Heart right ventricle (tissue), 16 donors: ENCODE measurements around the gene LMAN1. TPM values are rescaled to one million over a fixed set of nuclear protein-coding genes. Genes with fewer than 3 reads are reported as not detected.

Experiments
- ATAC-seq, 8 donors: fragments of 200-7000 bp; cut with Tn5 transposase; one replicate each; pipeline ENCODE4 v1.9.1; 2020; ENCODE audit warnings: mild to moderate bottlenecking in 8 of 8, moderate library complexity in 8 of 8, moderate number of reproducible peaks in 1 of 8
- DNase-seq, 2 donors: peaks; one replicate each; pipeline ENCODE4 v3.0.0-alpha.2; 2020
- H3K27ac ChIP-seq, 10 donors: fragments of 200-600 bp; sonication (generic) in 2 of 10; one replicate each; pipeline versions ENCODE4 v1.5.0 to v1.8.0; 2020 to 2022; ENCODE audit warnings: mild to moderate bottlenecking in 3 of 10
- H3K27me3 ChIP-seq, 7 donors: fragments of 200-600 bp; one replicate each; pipeline ENCODE4 v1.8.0; 2021 to 2022; ENCODE audit warnings: mild to moderate bottlenecking in 2 of 7
- H3K36me3 ChIP-seq, 9 donors: fragments of 200-600 bp; sonication (generic) in 1 of 9; one replicate each; pipeline versions ENCODE4 v1.5.0 to v1.8.0; 2020 to 2022; ENCODE audit warnings: mild to moderate bottlenecking in 2 of 9
- H3K4me1 ChIP-seq, 9 donors: fragments of 200-600 bp; sonication (generic) in 1 of 9; one replicate each; pipeline versions ENCODE4 v1.5.0 to v1.8.0; 2020 to 2022; ENCODE audit warnings: mild to moderate bottlenecking in 4 of 9
- H3K4me3 ChIP-seq, 10 donors: fragments of 200-600 bp; sonication (generic) in 2 of 10; one replicate each; pipeline versions ENCODE4 v1.5.0 to v1.8.0; 2020 to 2022; ENCODE audit warnings: mild to moderate bottlenecking in 7 of 10, moderate library complexity in 2 of 10
- H3K9me3 ChIP-seq, 11 donors: fragments of 200-600 bp in 10 of 11; sonication (generic) in 2 of 11; one replicate each; pipeline versions ENCODE4 v1.5.0 to v1.8.0; 2013 to 2022; ENCODE audit warnings: mild to moderate bottlenecking in 2 of 11, control low read depth in 1 of 11, moderate library complexity in 1 of 11
- CTCF ChIP-seq, 9 donors: fragments of 200-600 bp; sonication (generic) in 2 of 9; IDR thresholded peaks; one replicate each; pipeline versions ENCODE4 v1.5.0 to v1.8.0; 2021 to 2022; ENCODE audit warnings: antibody characterized with exemption in 9 of 9, mild to moderate bottlenecking in 5 of 9, moderate library complexity in 1 of 9
- WGBS, 2 donors: extraction: QIAGEN DNeasy Blood & Tissue Kit; methylation state at CpG; one replicate each; pipeline ENCODE4 v1.1.7; 2013; ENCODE audit warnings: inconsistent platforms in 1 of 2; 5-methylcytosine and 5-hydroxymethylcytosine counted together
- intact Hi-C, 10 donors: fragments of 100-400 bp; cut with DNase I; formaldehyde crosslinking; loops; one replicate each; pipeline versions ENCODE4 v1.11.1 to v1.14.2; 2022
- polyA plus RNA-seq, 2 donors: library from polyadenylated mRNA; stranded (reverse); fragments of 200-250 nt; gene quantifications; one replicate each; pipeline ENCODE4 v1.2.3, GENCODE V29; 2013
- total RNA-seq, 10 donors: library from RNA; stranded (reverse); fragmentation: NEBNext Ultra II Directional in 3 of 10; extraction: Animal tissue kit (Norgen Biotek cat#: 25700) in 3 of 10; gene quantifications; one replicate each; pipeline versions ENCODE4 v1.2.1 to v1.2.4, GENCODE V29; 2021 to 2023
- donor health status: Arrhythmogenic right ventricular cardiomyopathy.
- donor health status: ischemic (EF 13 %, LVEDD 7.1; RV severe dilation, severe dysfunction).
- donor health status: healthy with polysubstance abuse.
- donor health status: DM: no; HTN: yes; CAD: no.
- donor health status: DM: no; HTN: no; CAD: no.
- donor health status: ischemic (EF 25% LVEDD 6.9; RV normal size, moderate dysfunction).
- donor health status: ischemic (EF 25% LVEDD 5.7; RV mildly dilated, moderate dysfunction).
- donor health status: healthy.
- donor health status: DM: yes; HTN: yes; CAD: no.
- donor health status: Ischemic cardiomyopathy.
- donor health status: ischemic (EF 35%, LVEDD 5.7; RV mildly dilated, moderate dysfunction).
- donor health status: nonischemic (EF 11% LVEDD 7.7; RV severe dilation, severe dysfunction).
- donor health status: DM: yes; HTN: yes; CAD: no.
- donor health status: PGD.
- donor health status: ischemic (EF 29% LVEDD 5.4; RV normal size, mild dysfunction).
- donor health status: nonischemic (EF 23%, LVEDD 6.1; RV moderate dilation, normal function).

Gene LMAN1
- total and polyA plus RNA-seq, 12 donors: 18.5 to 69.0 (median 54.7) TPM

GRCh38 chr18:59328683-59329082 is 30.4 kb downstream of the LMAN1 start:
- H3K36me3 ChIP-seq: peaks cover 0 to 81% (median 63%) of the 10 kb centered on the region in 9 donors
- TF ChIP-seq CTCF (IDR thresholded peaks at IDR 0.05): no peak
- H3K27me3 ChIP-seq: no peaks in the 10 kb centered on the region
- intact Hi-C loops: no loop called here
- 99 to 100% methylated on average over 2 of the region's 2 CpGs for WGBS, 2 donors
- H3K4me1 ChIP-seq: no peaks in the 10 kb centered on the region
- H3K4me3 ChIP-seq: no peak overlapping the region
- ATAC-seq (no peak), DNase-seq (no peak)
- no peaks in the 10 kb centered on the region for H3K9me3 ChIP-seq
- H3K27ac ChIP-seq: no peak overlapping the region

GRCh38 chr18:59325965-59326364 is 33.1 kb downstream of the LMAN1 start:
- no peaks in the 10 kb centered on the region for H3K4me1 ChIP-seq
- no peak for TF ChIP-seq CTCF (IDR thresholded peaks at IDR 0.05)
- no peaks in the 10 kb centered on the region for H3K9me3 ChIP-seq
- ATAC-seq (no peak), DNase-seq (no peak)
- no peak overlapping the region for H3K4me3 ChIP-seq
- H3K27me3 ChIP-seq: peaks cover 0 to 2% (median 0%) of the 10 kb centered on the region in 7 donors
- no peak overlapping the region for H3K27ac ChIP-seq
- intact Hi-C loops: no loop called here
- 96 to 100% methylated on average over 1 of the region's 1 CpG for WGBS, 2 donors
- peaks cover 0 to 54% (median 42%) of the 10 kb centered on the region in 9 donors for H3K36me3 ChIP-seq

- peaks cover 0 to 40% (median 28%) of the 10 kb centered on the region in 9 donors for H3K36me3 ChIP-seq
- H3K27me3 ChIP-seq: peaks cover 0 to 6% (median 0%) of the 10 kb centered on the region in 7 donors
- no peaks in the 10 kb centered on the region for H3K4me1 ChIP-seq
- H3K27ac ChIP-seq: no peak overlapping the region
- TF ChIP-seq CTCF (IDR thresholded peaks at IDR 0.05): no peak
- no peaks in the 10 kb centered on the region for H3K9me3 ChIP-seq
- DNase-seq (no peak), ATAC-seq (no peak)
- intact Hi-C loops: loop anchor here in 1 of 10 donors (5.0 kb wide), 1 partner anchor 63 kb away; no protein-coding TSS in a partner anchor
- 98% methylated on average over 4 of the region's 4 CpGs for WGBS, 2 donors
- H3K4me3 ChIP-seq: no peak overlapping the region
Observed at GRCh38 chr18:59324623-59324971, 34.5 kb downstream of the LMAN1 start.

GRCh38 chr18:59323931-59324622 is 35.0 kb downstream of the LMAN1 start:
- Histone ChIP-seq H3K27ac (no peak overlapping the region), H3K9me3 (no peaks in the 10 kb centered on the region), H3K36me3 (peaks cover 0 to 35% (median 28%) of the 10 kb centered on the region in 9 donors), H3K27me3 (peaks cover 0 to 6% (median 0%) of the 10 kb centered on the region in 7 donors), H3K4me3 (no peak overlapping the region), H3K4me1 (no peaks in the 10 kb centered on the region)
- no peak for TF ChIP-seq CTCF (IDR thresholded peaks at IDR 0.05)
- intact Hi-C loops: loop anchor here in 1 of 10 donors (5.0 kb wide), 1 partner anchor 63 kb away; no protein-coding TSS in a partner anchor
- no peak for ATAC-seq
- WGBS, 2 donors: 95 to 96% methylated on average over 7 of the region's 7 CpGs
- no peak for DNase-seq
